GM12878 (cell line): ENCODE results near the gene RTCB. TPM values are rescaled to one million over a fixed set of nuclear protein-coding genes. Genes with fewer than 3 reads are reported as not detected.
A peak's percentile ranks its signal among the peaks of the same experiment; 100 is the strongest.

Source experiments
- ATAC-seq: fragments of 200-7000 bp; cut with Tn5 transposase; 3 replicates; pipeline ENCODE4 v1.9.1; 2020; ENCODE audit warnings: mild to moderate bottlenecking, moderate library complexity
- BruUV-seq: library from RNA; stranded (reverse); fragments of 400-500 nt; replicated peaks from 2 replicates; lab custom pipeline; 2021; lab: Mats Ljungman, UMichigan
- CTCF ChIA-PET: fragments of 300-600 bp; sonication (Branson Sonifier 250); formaldehyde crosslinking; extraction: SDS; loops from one replicate; lab custom pipeline; 2021; ENCODE audit warnings: inconsistent platforms; lab: Yijun Ruan, JAX
- POLR2A ChIA-PET: fragments of 350-600 bp; formaldehyde crosslinking; extraction: SDS; loops from one replicate; lab custom pipeline; 2021; ENCODE audit warnings: inconsistent platforms; lab: Charles Lee
- RAD21 ChIA-PET: fragments of 300-600 bp; sonication (Branson Sonifier 250); formaldehyde crosslinking; loops from one replicate; lab custom pipeline; 2023; ENCODE audit warnings: antibody characterized with exemption; ENCODE audit not compliant: unreplicated experiment; lab: Charles Lee
- SMC1A ChIA-PET: fragments of 300-600 bp; sonication (Branson Sonifier 250); formaldehyde crosslinking; loops from one replicate; lab custom pipeline; 2023; ENCODE audit not compliant: unreplicated experiment, uncharacterized antibody; lab: Charles Lee
- DNase-seq: peaks from one replicate; pipeline ENCODE4 v3.0.0-alpha.2; 2011; ENCODE audit warnings: low read depth, low spot score
- FAIRE-seq: peaks from 3 replicates; lab custom pipeline; 2011; peaks lifted over from hg19 to GRCh38; lab: Jason Lieb, UNC
- H2AFZ ChIP-seq: 2 replicates; pipeline ENCODE4 v1.6.0; 2011; ENCODE audit warnings: low read depth, low read length, control low read depth; ENCODE audit not compliant: control insufficient read depth
- H3K27ac ChIP-seq: 2 replicates; pipeline ENCODE4 v1.5.1; 2011; ENCODE audit warnings: control low read depth; ENCODE audit not compliant: control insufficient read depth, insufficient read depth
- H3K27me3 ChIP-seq, 2 experiments: replicated peaks in 1 of 2; 2 replicates each; pipeline versions ENCODE4 v1.6.0 to v1.6.1; 2011; ENCODE audit warnings: low read length in 1 of 2; ENCODE audit not compliant: control insufficient read depth in 2 of 2, insufficient read depth in 2 of 2
- H3K36me3 ChIP-seq, 2 experiments: 2 replicates each; pipeline ENCODE4 v1.5.1; 2011; ENCODE audit warnings: low read length in 1 of 2; ENCODE audit not compliant: control insufficient read depth in 2 of 2, insufficient read depth in 2 of 2
- H3K4me1 ChIP-seq: 2 replicates; pipeline ENCODE4 v1.6.1; 2011; ENCODE audit warnings: mild to moderate bottlenecking, low read length, moderate library complexity, mixed read lengths; ENCODE audit not compliant: control insufficient read depth, insufficient read depth
- H3K4me2 ChIP-seq: 2 replicates; pipeline ENCODE4 v1.6.0; 2011; ENCODE audit warnings: control low read depth; ENCODE audit not compliant: control insufficient read depth, insufficient read depth
- H3K4me3 ChIP-seq: fragments of 200-600 bp; sonication (generic); 2 replicates; pipeline ENCODE4 v1.5.1; 2016
- H3K79me2 ChIP-seq: 2 replicates; pipeline ENCODE4 v1.6.0; 2011; ENCODE audit warnings: low read length; ENCODE audit not compliant: control insufficient read depth, insufficient read depth
- H3K9ac ChIP-seq: 2 replicates; pipeline ENCODE4 v1.8.0; 2011; ENCODE audit warnings: low read length, control low read depth, mixed read lengths; ENCODE audit not compliant: control insufficient read depth, insufficient read depth
- H3K9me3 ChIP-seq: replicated peaks from 3 replicates; pipeline ENCODE4 v1.5.1; 2011; ENCODE audit warnings: mild to moderate bottlenecking, low read length; ENCODE audit not compliant: control insufficient read depth, insufficient read depth
- H4K20me1 ChIP-seq: 2 replicates; pipeline ENCODE4 v1.6.0; 2011; ENCODE audit not compliant: control insufficient read depth, insufficient read depth
- ATF7 ChIP-seq: fragments of 450-650 bp; IDR thresholded peaks from 2 replicates; pipeline ENCODE4 v1.6.1; 2016; ENCODE audit warnings: low read depth, mild to moderate bottlenecking
- CHD1 ChIP-seq: IDR thresholded peaks from 2 replicates; pipeline ENCODE4 v1.6.1; 2012; ENCODE audit warnings: low read depth, low read length, improper control_type of control experiment
- NFYB ChIP-seq: IDR thresholded peaks from 2 replicates; pipeline ENCODE4 v1.6.1; 2011; ENCODE audit warnings: low read depth, mild to moderate bottlenecking, low read length, improper control_type of control experiment, moderate library complexity; ENCODE audit not compliant: insufficient read depth
- PAX5 ChIP-seq: IDR thresholded peaks from 2 replicates; pipeline ENCODE4 v1.6.1; 2011; ENCODE audit warnings: low read depth, low read length, borderline replicate concordance
- SP1 ChIP-seq: IDR thresholded peaks from one replicate; pipeline ENCODE4 v1.6.1; 2011; ENCODE audit warnings: low read depth, low read length
- TAF1 ChIP-seq: IDR thresholded peaks from 2 replicates; pipeline ENCODE4 v1.6.1; 2011; ENCODE audit warnings: mild to moderate bottlenecking, low read depth, low read length, borderline replicate concordance
- TBL1XR1 ChIP-seq: IDR thresholded peaks from 2 replicates; pipeline ENCODE4 v1.6.1; 2012; ENCODE audit warnings: low read depth, low read length, improper control_type of control experiment
- WGBS: methylation state at CpG from one replicate; pipeline ENCODE4 v1.1.6; 2016; ENCODE audit warnings: low lambda C conversion rate; ENCODE audit not compliant: insufficient replicate concordance, insufficient coverage; ENCODE audit errors: missing lambda C conversion rate; 5-methylcytosine and 5-hydroxymethylcytosine counted together
- in situ Hi-C: fragments of 300-500 bp; cut with MboI; formaldehyde crosslinking; loops from 9 replicates; pipeline ENCODE4 v1.14.3; 2018; ENCODE audit warnings: mixed read lengths
- intact Hi-C: fragments of 100-400 bp; cut with micrococcal nuclease; formaldehyde crosslinking; loops from one replicate; pipeline ENCODE4 v1.14.2; 2022; ENCODE audit not compliant: unreplicated experiment
- polyA plus RNA-seq, 11 experiments: library from polyadenylated mRNA; depleted of rRNA in 4 of 11; unstranded in 6 of 11; stranded (reverse) in 5 of 11; fragments of >200 nt; fragmentation: Nextera tagmentation in 4 of 11; fragmentation: Illumina TruSeq in 1 of 11; extraction: Ambion mirVana in 4 of 11; extraction: Trizol in 1 of 11; gene quantifications; 1 replicate in 1 of 11; 2 replicates in 10 of 11; pipeline versions ENCODE4 v1.2.1 to v1.2.3, GENCODE V29; 2011 to 2016; ENCODE audit warnings: inconsistent platforms in 2 of 11, missing spikeins in 2 of 11, low read depth in 1 of 11
- total RNA-seq, 4 experiments: library from RNA; depleted of rRNA in 3 of 4; stranded (reverse); fragments of >200 nt in 3 of 4; fragmentation: Illumina TruSeq in 1 of 4; extraction: Trizol in 1 of 4; gene quantifications; 2 replicates each; pipeline versions ENCODE4 v1.2.1 to v1.2.3, GENCODE V29; 2013 to 2021
- TF ChIP-seq, protein P1 (sequence below): IDR thresholded peaks from 2 replicates; pipeline ENCODE4 v1.6.1; 2011; ENCODE audit warnings: mild to moderate bottlenecking, low read depth, low read length, moderate library complexity; ENCODE audit not compliant: insufficient replicate concordance
- TF ChIP-seq, protein P2 (sequence below): fragments of 450-650 bp; IDR thresholded peaks from 2 replicates; pipeline ENCODE4 v1.6.1; 2017; ENCODE audit warnings: borderline replicate concordance
- TF ChIP-seq, protein P3 (sequence below): fragments of 450-650 bp; IDR thresholded peaks from 2 replicates; pipeline ENCODE4 v1.6.1; 2017; ENCODE audit warnings: antibody characterized with exemption, mild to moderate bottlenecking, moderate library complexity

The RTCB gene
- total and polyA plus RNA-seq, 10 of the 15 experiments (the other 5 are each of a cell fraction or from before 2014, with no cell fraction given) = 88.4 to 203 (median 106) TPM

DNA sequence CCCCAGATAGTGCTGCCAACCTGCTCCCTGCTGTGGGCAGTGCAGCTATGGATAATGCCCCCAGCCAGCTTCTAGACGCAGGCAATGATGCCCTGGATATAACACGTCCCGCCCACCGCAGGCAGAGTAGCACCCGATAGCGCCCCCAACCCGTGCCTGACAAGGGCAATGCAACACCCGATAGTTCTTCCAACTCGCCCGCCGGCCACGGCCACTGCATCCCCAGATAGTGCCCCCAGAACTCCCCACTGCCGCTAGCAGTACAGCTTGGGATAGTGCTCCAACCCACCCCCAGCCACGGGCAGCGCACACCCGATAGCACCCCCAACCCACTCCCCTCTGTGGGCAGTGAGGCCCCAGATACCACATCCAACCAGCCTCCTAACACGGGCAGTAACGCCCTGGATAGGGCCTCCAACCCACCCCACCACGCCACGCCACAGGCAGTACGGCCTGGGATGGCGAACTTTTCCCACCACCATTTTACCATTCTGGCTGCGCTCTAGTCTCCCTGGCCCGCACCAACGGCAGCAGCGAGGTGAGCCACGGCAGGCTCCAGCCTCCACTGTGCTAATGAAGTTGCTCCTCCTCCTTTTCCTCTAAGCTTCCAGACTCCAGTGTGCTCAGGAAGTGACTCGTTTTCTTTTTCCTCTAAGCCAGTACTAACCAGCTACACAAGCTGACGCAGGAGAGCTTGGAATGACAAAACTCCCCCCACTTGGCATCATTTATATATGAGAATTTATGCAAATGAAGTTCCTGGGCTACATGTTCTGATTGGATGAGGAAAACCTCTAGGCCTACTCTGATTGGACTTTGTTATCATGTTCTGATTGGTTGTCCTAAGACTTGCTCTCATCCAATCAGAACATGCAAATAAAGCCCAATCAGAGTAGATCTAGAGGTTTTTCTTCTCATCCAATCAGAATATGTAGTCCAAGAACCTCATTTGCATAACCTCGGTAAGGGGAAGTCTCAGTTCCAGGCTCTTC lies 57.4 kb downstream of the RTCB start:
- H2AFZ ChIP-seq = no peak overlapping the region
- no peak for FAIRE-seq
- ATAC-seq = no peak
- H3K36me3 ChIP-seq = no peaks in the 10 kb centered on the region
- SMC1A ChIA-PET = no interaction called here
- no peak overlapping the region for H3K4me3 ChIP-seq
- H3K9ac ChIP-seq = no peak overlapping the region
- peak; percentile 59 for TF ChIP-seq NFYB
- TF ChIP-seq, protein P1, sequence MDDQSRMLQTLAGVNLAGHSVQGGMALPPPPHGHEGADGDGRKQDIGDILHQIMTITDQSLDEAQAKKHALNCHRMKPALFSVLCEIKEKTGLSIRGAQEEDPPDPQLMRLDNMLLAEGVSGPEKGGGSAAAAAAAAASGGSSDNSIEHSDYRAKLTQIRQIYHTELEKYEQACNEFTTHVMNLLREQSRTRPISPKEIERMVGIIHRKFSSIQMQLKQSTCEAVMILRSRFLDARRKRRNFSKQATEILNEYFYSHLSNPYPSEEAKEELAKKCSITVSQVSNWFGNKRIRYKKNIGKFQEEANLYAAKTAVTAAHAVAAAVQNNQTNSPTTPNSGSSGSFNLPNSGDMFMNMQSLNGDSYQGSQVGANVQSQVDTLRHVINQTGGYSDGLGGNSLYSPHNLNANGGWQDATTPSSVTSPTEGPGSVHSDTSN = no peak
- no peak for TF ChIP-seq PAX5
- TF ChIP-seq TBL1XR1 = no peak
- no peaks in the 10 kb centered on the region for H3K9me3 ChIP-seq
- H3K79me2 ChIP-seq = no peaks in the 10 kb centered on the region
- DNase-seq = no peak
- H3K27ac ChIP-seq = no peak overlapping the region
- intact Hi-C loops = no loop called here
- no peak overlapping the region for H3K4me2 ChIP-seq
- POLR2A ChIA-PET = no interaction called here
- WGBS = 79% methylated on average over 29 of the region's 30 CpGs
- CTCF ChIA-PET = no interaction called here
- RAD21 ChIA-PET = no interaction called here
- no peaks in the 10 kb centered on the region for H4K20me1 ChIP-seq
- H3K27me3 ChIP-seq = no peaks in the 10 kb centered on the region
- BruUV-seq = no TSS peak
- no peaks in the 10 kb centered on the region for H3K4me1 ChIP-seq
- in situ Hi-C loops = no loop called here

DNA sequence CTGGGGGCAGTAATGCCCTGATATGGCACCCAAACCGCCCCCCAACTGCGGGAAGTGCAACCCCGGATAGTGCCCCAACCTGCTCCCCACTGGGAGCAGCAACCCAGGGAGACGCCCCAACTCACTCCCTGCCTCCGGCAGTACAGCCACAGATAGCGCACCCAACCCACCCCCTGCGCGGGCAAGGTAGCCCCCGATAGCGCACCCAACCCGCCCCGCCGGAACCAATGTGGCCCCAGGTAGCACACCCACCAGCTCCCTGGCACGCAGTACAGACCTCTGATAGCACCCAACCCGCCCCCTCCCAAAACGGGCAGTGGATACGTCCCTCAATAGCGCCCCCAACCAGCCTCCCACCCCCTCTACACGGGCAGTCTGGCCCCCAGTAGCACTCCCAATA lies 58.2 kb downstream of the RTCB start:
- 91% methylated on average over 9 of the region's 19 CpGs for WGBS
- CTCF ChIA-PET = no interaction called here
- TF ChIP-seq CHD1 (no peak), SP1 (no peak), ATF7 (no peak), TAF1 (no peak)
- TF ChIP-seq, protein P2, sequence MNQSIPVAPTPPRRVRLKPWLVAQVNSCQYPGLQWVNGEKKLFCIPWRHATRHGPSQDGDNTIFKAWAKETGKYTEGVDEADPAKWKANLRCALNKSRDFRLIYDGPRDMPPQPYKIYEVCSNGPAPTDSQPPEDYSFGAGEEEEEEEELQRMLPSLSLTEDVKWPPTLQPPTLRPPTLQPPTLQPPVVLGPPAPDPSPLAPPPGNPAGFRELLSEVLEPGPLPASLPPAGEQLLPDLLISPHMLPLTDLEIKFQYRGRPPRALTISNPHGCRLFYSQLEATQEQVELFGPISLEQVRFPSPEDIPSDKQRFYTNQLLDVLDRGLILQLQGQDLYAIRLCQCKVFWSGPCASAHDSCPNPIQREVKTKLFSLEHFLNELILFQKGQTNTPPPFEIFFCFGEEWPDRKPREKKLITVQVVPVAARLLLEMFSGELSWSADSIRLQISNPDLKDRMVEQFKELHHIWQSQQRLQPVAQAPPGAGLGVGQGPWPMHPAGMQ = no peak
- TF ChIP-seq, protein P3, sequence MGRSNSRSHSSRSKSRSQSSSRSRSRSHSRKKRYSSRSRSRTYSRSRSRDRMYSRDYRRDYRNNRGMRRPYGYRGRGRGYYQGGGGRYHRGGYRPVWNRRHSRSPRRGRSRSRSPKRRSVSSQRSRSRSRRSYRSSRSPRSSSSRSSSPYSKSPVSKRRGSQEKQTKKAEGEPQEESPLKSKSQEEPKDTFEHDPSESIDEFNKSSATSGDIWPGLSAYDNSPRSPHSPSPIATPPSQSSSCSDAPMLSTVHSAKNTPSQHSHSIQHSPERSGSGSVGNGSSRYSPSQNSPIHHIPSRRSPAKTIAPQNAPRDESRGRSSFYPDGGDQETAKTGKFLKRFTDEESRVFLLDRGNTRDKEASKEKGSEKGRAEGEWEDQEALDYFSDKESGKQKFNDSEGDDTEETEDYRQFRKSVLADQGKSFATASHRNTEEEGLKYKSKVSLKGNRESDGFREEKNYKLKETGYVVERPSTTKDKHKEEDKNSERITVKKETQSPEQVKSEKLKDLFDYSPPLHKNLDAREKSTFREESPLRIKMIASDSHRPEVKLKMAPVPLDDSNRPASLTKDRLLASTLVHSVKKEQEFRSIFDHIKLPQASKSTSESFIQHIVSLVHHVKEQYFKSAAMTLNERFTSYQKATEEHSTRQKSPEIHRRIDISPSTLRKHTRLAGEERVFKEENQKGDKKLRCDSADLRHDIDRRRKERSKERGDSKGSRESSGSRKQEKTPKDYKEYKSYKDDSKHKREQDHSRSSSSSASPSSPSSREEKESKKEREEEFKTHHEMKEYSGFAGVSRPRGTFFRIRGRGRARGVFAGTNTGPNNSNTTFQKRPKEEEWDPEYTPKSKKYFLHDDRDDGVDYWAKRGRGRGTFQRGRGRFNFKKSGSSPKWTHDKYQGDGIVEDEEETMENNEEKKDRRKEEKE = no peak

More for the DNA sequence above, 58.2 kb downstream of the RTCB start:
- H3K4me3 ChIP-seq = no peak overlapping the region
- intact Hi-C loops (no loop called here), in situ Hi-C loops (no loop called here)
- no peak overlapping the region for H3K27ac ChIP-seq
- no TSS peak for BruUV-seq
- ATAC-seq (no peak), FAIRE-seq (no peak), DNase-seq (no peak)
- no peak overlapping the region for H3K4me2 ChIP-seq
- no peaks in the 10 kb centered on the region for H3K36me3 ChIP-seq
- no peaks in the 10 kb centered on the region for H3K27me3 ChIP-seq
- H3K79me2 ChIP-seq = no peaks in the 10 kb centered on the region
- no peaks in the 10 kb centered on the region for H3K9me3 ChIP-seq
- no peaks in the 10 kb centered on the region for H3K4me1 ChIP-seq
- H3K9ac ChIP-seq = no peak overlapping the region
- POLR2A ChIA-PET = no interaction called here
- no peak overlapping the region for H2AFZ ChIP-seq
- SMC1A ChIA-PET = no interaction called here
- no peaks in the 10 kb centered on the region for H4K20me1 ChIP-seq
- RAD21 ChIA-PET = no interaction called here
